ENCODE measurements around the gene LRRIQ3.

GRCh38 chr1:74161497-74161896 lies 36.5 kb downstream of the LRRIQ3 start:
- TF ChIP-seq CTCF (IDR thresholded peaks at IDR 0.05) (no peak), POLR2A (IDR thresholded peaks at IDR 0.05; ENCODE audit: low read depth) (no peak)
